ENCODE data around the gene CLIP4.

CLIP4 gene

GRCh38 chr2:29187926-29188325 is 72.7 kb downstream of the CLIP4 start:
- Histone ChIP-seq H3K4me1 (ENCODE audit: low read depth, poor library complexity, severe bottlenecking) (no peaks in the 10 kb centered on the region), H2AFZ (ENCODE audit: low read depth) (no peak overlapping the region), H3K9ac (no peak overlapping the region), H3K4me3 (IDR thresholded peaks at IDR 0.05; ENCODE audit: insufficient read depth, low read depth, low read length) (no peak overlapping the region), H3K27ac (no peak overlapping the region), H4K20me1 (ENCODE audit: insufficient read depth) (no peaks in the 10 kb centered on the region), H3K4me2 (no peak overlapping the region), H3K79me2 (ENCODE audit: insufficient read depth, low read depth) (no peaks in the 10 kb centered on the region), H3K27me3 (ENCODE audit: insufficient read depth, low read depth) (no peaks in the 10 kb centered on the region), H3K36me3 (ENCODE audit: insufficient read depth) (no peaks in the 10 kb centered on the region)
- TF ChIP-seq, protein P1, sequence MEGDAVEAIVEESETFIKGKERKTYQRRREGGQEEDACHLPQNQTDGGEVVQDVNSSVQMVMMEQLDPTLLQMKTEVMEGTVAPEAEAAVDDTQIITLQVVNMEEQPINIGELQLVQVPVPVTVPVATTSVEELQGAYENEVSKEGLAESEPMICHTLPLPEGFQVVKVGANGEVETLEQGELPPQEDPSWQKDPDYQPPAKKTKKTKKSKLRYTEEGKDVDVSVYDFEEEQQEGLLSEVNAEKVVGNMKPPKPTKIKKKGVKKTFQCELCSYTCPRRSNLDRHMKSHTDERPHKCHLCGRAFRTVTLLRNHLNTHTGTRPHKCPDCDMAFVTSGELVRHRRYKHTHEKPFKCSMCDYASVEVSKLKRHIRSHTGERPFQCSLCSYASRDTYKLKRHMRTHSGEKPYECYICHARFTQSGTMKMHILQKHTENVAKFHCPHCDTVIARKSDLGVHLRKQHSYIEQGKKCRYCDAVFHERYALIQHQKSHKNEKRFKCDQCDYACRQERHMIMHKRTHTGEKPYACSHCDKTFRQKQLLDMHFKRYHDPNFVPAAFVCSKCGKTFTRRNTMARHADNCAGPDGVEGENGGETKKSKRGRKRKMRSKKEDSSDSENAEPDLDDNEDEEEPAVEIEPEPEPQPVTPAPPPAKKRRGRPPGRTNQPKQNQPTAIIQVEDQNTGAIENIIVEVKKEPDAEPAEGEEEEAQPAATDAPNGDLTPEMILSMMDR (conservative IDR thresholded peaks at IDR 0.05; ENCODE audit: low read depth, low read length), result no peak

DNA sequence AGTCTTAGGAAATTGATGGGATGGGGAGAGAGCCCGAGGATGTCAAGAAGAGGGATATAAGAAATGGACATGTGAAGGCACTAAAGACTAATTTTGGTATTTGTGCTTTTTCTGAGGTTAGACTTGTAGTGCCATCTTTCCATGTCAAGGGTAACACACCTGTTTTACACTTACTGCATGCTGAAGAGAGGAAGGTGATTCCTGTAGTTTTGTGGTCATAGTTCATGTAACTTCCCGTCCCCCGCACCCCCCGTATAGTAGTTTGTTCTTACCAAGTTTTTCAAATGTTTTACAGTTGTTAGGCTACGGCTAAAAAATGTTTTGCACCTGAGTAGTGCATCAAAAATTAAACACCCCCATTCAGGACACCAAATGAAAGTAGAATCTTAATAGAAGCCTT is 73.8 kb downstream of the CLIP4 start:
- no peaks in the 10 kb centered on the region for H4K20me1 ChIP-seq (ENCODE audit: insufficient read depth)
- H3K27ac ChIP-seq, result no peak overlapping the region
- H3K36me3 ChIP-seq (ENCODE audit: insufficient read depth), result no peaks in the 10 kb centered on the region
- H2AFZ ChIP-seq (ENCODE audit: low read depth), result no peak overlapping the region
- H3K9ac ChIP-seq, result no peak overlapping the region
- TF ChIP-seq, protein P1 (conservative IDR thresholded peaks at IDR 0.05; ENCODE audit: low read depth, low read length), result no peak
- H3K4me3 ChIP-seq (IDR thresholded peaks at IDR 0.05; ENCODE audit: insufficient read depth, low read depth, low read length), result no peak overlapping the region
- H3K79me2 ChIP-seq (ENCODE audit: insufficient read depth, low read depth), result no peaks in the 10 kb centered on the region
- H3K27me3 ChIP-seq (ENCODE audit: insufficient read depth, low read depth), result no peaks in the 10 kb centered on the region
- no peaks in the 10 kb centered on the region for H3K4me1 ChIP-seq (ENCODE audit: low read depth, poor library complexity, severe bottlenecking)
- H3K4me2 ChIP-seq, result no peak overlapping the region

GRCh38 chr2:29191817-29192216 is 76.6 kb downstream of the CLIP4 start:
- Histone ChIP-seq H2AFZ (ENCODE audit: low read depth) (no peak overlapping the region), H3K79me2 (ENCODE audit: insufficient read depth, low read depth) (no peaks in the 10 kb centered on the region), H3K36me3 (ENCODE audit: insufficient read depth) (no peaks in the 10 kb centered on the region), H3K27ac (no peak overlapping the region), H3K27me3 (ENCODE audit: insufficient read depth, low read depth) (no peaks in the 10 kb centered on the region), H3K9ac (no peak overlapping the region), H3K4me3 (IDR thresholded peaks at IDR 0.05; ENCODE audit: insufficient read depth, low read depth, low read length) (no peak overlapping the region), H3K4me2 (no peak overlapping the region), H3K4me1 (ENCODE audit: low read depth, poor library complexity, severe bottlenecking) (no peaks in the 10 kb centered on the region), H4K20me1 (ENCODE audit: insufficient read depth) (no peaks in the 10 kb centered on the region)
- TF ChIP-seq, protein P1 (conservative IDR thresholded peaks at IDR 0.05; ENCODE audit: low read depth, low read length), result no peak

- H3K27me3 ChIP-seq (ENCODE audit: insufficient read depth, low read depth), result no peaks in the 10 kb centered on the region
- no peak overlapping the region for H3K4me3 ChIP-seq (IDR thresholded peaks at IDR 0.05; ENCODE audit: insufficient read depth, low read depth, low read length)
- TF ChIP-seq, protein P1 (conservative IDR thresholded peaks at IDR 0.05; ENCODE audit: low read depth, low read length), result no peak
- H3K4me1 ChIP-seq (ENCODE audit: low read depth, poor library complexity, severe bottlenecking), result no peaks in the 10 kb centered on the region
- H2AFZ ChIP-seq (ENCODE audit: low read depth), result no peak overlapping the region
- no peaks in the 10 kb centered on the region for H3K79me2 ChIP-seq (ENCODE audit: insufficient read depth, low read depth)
- H3K36me3 ChIP-seq (ENCODE audit: insufficient read depth), result no peaks in the 10 kb centered on the region
- H3K27ac ChIP-seq, result no peak overlapping the region
- no peak overlapping the region for H3K9ac ChIP-seq
- H3K4me2 ChIP-seq, result no peak overlapping the region
- no peaks in the 10 kb centered on the region for H4K20me1 ChIP-seq (ENCODE audit: insufficient read depth)
Observed at GRCh38 chr2:29192526-29192925, 77.3 kb downstream of the CLIP4 start.

All from KMS-11 (cell line).